HCT116 (cell line): ENCODE results near the gene ZNF469. TPM values are rescaled to one million over a fixed set of nuclear protein-coding genes. Genes with fewer than 3 reads are reported as not detected.

Experiments
- ATAC-seq: fragments of 200-7000 bp; cut with Tn5 transposase; 2 replicates; pipeline ENCODE4 v1.9.1; 2020; ENCODE audit warnings: mild to moderate bottlenecking, moderate library complexity
- BruUV-seq: library from RNA; stranded (reverse); fragments of 400-500 nt; replicated peaks from 2 replicates; lab custom pipeline; 2021; lab: Mats Ljungman, UMichigan
- CTCF ChIA-PET: fragments of 300-600 bp; sonication (Branson Sonifier 250); formaldehyde crosslinking; loops from one replicate; lab custom pipeline; 2021; ENCODE audit warnings: antibody characterized with exemption; lab: Charles Lee
- POLR2A ChIA-PET: fragments of 300-600, 350-600 bp; sonication (Branson Sonifier 250); formaldehyde crosslinking; loops from one replicate; lab custom pipeline; 2021; ENCODE audit warnings: antibody characterized with exemption; lab: Charles Lee
- RAD21 ChIA-PET, 2 experiments: fragments of 300-600 bp; sonication (Branson Sonifier 250); formaldehyde crosslinking; loops; one replicate each; lab custom pipeline; 2023; ENCODE audit warnings: low total read pairs in 2 of 2; ENCODE audit not compliant: uncharacterized antibody in 2 of 2, unreplicated experiment in 2 of 2, low non-redundant PET in 1 of 2; lab: Charles Lee
- DNase-seq: peaks from one replicate; pipeline ENCODE4 v3.0.0-alpha.2; 2010; ENCODE audit warnings: low read depth, low spot score
- H2AFZ ChIP-seq: fragments of 200-600 bp; shearing (Covaris generic), sonication (generic); 2 replicates; pipeline ENCODE4 v1.6.1; 2017; ENCODE audit warnings: low read depth, mixed run types, mixed read lengths, antibody characterized with exemption, low read length; ENCODE audit not compliant: poor library complexity, severe bottlenecking
- H3K27ac ChIP-seq: 2 replicates; pipeline ENCODE4 v1.5.1; 2012; ENCODE audit warnings: low read depth, low read length
- H3K27me3 ChIP-seq: fragments of 200-600 bp; sonication (generic); 2 replicates; pipeline ENCODE4 v1.6.1; 2016; ENCODE audit warnings: mixed run types, low read length, mixed read lengths; ENCODE audit not compliant: insufficient read depth
- H3K36me3 ChIP-seq, 2 experiments: fragments of 200-500 bp in 1 of 2; fragments of 200-600 bp in 1 of 2; sonication (Bioruptor generic) in 1 of 2; sonication (generic) in 1 of 2; 2 replicates each; pipeline versions ENCODE4 v1.5.1 to v1.6.1; 2014 to 2016; ENCODE audit warnings: low read length in 2 of 2, inconsistent platforms in 1 of 2, mixed read lengths in 1 of 2, mixed run types in 1 of 2; ENCODE audit not compliant: insufficient read depth in 2 of 2, control insufficient read depth in 1 of 2
- H3K4me1 ChIP-seq, 2 experiments: fragments of 200-600 bp in 1 of 2; sonication (generic) in 1 of 2; 2 replicates each; pipeline versions ENCODE4 v1.5.1 to v1.6.1; 2012 to 2017; ENCODE audit warnings: low read length in 2 of 2, inconsistent platforms in 1 of 2, mild to moderate bottlenecking in 1 of 2, mixed read lengths in 1 of 2, mixed run types in 1 of 2, moderate library complexity in 1 of 2; ENCODE audit not compliant: insufficient read depth in 2 of 2, control insufficient read depth in 1 of 2
- H3K4me2 ChIP-seq: fragments of 200-600 bp; sonication (generic); 2 replicates; pipeline ENCODE4 v1.6.1; 2017; ENCODE audit warnings: mixed run types, low read length, mixed read lengths
- H3K4me3 ChIP-seq, 2 experiments: fragments of 200-600 bp in 1 of 2; sonication (generic) in 1 of 2; replicated peaks in 1 of 2; 2 replicates each; pipeline ENCODE4 v1.5.1; 2011 to 2016; ENCODE audit warnings: low read length in 2 of 2, control low read depth in 1 of 2, low read depth in 1 of 2, mild to moderate bottlenecking in 1 of 2, mixed read lengths in 1 of 2, mixed run types in 1 of 2
- H3K79me2 ChIP-seq: fragments of 200-600 bp; sonication (generic); 2 replicates; pipeline ENCODE4 v1.6.1; 2017; ENCODE audit warnings: mild to moderate bottlenecking, mixed run types, low read length, moderate library complexity, mixed read lengths; ENCODE audit not compliant: insufficient read depth
- H3K9ac ChIP-seq: fragments of 200-600 bp; sonication (generic); 2 replicates; pipeline ENCODE4 v1.6.1; 2016; ENCODE audit warnings: low read length, mixed read lengths
- H3K9me2 ChIP-seq: fragments of 200-600 bp; sonication (generic), shearing (Covaris generic); 2 replicates; pipeline ENCODE4 v1.6.1; 2017; ENCODE audit warnings: mixed run types, mild to moderate bottlenecking, moderate library complexity; ENCODE audit not compliant: insufficient read depth
- H3K9me3 ChIP-seq, 2 experiments: fragments of 200-500 bp in 1 of 2; fragments of 200-600 bp in 1 of 2; sonication (Bioruptor generic) in 1 of 2; sonication (generic) in 1 of 2; 2 replicates each; pipeline ENCODE4 v1.6.1; 2014 to 2017; ENCODE audit warnings: low read length in 2 of 2, mixed read lengths in 2 of 2, inconsistent platforms in 1 of 2, low read depth in 1 of 2, mild to moderate bottlenecking in 1 of 2, mixed run types in 1 of 2, moderate library complexity in 1 of 2; ENCODE audit not compliant: control insufficient read depth in 1 of 2, insufficient read depth in 1 of 2
- H4K20me1 ChIP-seq: fragments of 200-600 bp; sonication (generic), shearing (Covaris generic); 2 replicates; pipeline ENCODE4 v1.6.1; 2017; ENCODE audit warnings: mixed run types, mild to moderate bottlenecking, moderate library complexity; ENCODE audit not compliant: insufficient read depth
- CBX3 ChIP-seq: IDR thresholded peaks from 2 replicates; pipeline ENCODE4 v1.6.1; 2012; ENCODE audit warnings: low read depth
- CEBPB ChIP-seq: IDR thresholded peaks from 2 replicates; pipeline ENCODE4 v1.6.1; 2012; ENCODE audit warnings: low read depth
- EGR1 ChIP-seq: IDR thresholded peaks from 2 replicates; pipeline ENCODE4 v1.6.1; 2012; ENCODE audit warnings: low read depth
- ELF1 ChIP-seq: IDR thresholded peaks from 2 replicates; pipeline ENCODE4 v1.6.1; 2012; ENCODE audit warnings: low read depth, borderline replicate concordance
- EZH2phosphoT487 ChIP-seq: fragments of 200-600 bp; IDR thresholded peaks from 2 replicates; pipeline ENCODE4 v1.6.1; 2018; ENCODE audit warnings: antibody characterized with exemption, borderline replicate concordance
- FOSL1 ChIP-seq: IDR thresholded peaks from 2 replicates; pipeline ENCODE4 v1.6.1; 2012; ENCODE audit warnings: low read depth
- POLR2A ChIP-seq: IDR thresholded peaks from 2 replicates; pipeline ENCODE4 v1.7.0; 2011; ENCODE audit warnings: borderline replicate concordance; ENCODE audit not compliant: insufficient read depth, insufficient read length; ENCODE audit errors: extremely low read depth
- POLR2AphosphoS5 ChIP-seq: IDR thresholded peaks from 2 replicates; pipeline ENCODE4 v1.6.1; 2011; ENCODE audit warnings: mild to moderate bottlenecking, low read depth, low read length, moderate library complexity
- RAD21 ChIP-seq: IDR thresholded peaks from 2 replicates; pipeline ENCODE4 v1.6.1; 2012; ENCODE audit warnings: low read depth, mild to moderate bottlenecking
- SIN3A ChIP-seq: IDR thresholded peaks from 2 replicates; pipeline ENCODE4 v1.6.1; 2012; ENCODE audit warnings: low read depth
- SP1 ChIP-seq: IDR thresholded peaks from 2 replicates; pipeline ENCODE4 v1.6.1; 2012; ENCODE audit warnings: low read depth
- SRF ChIP-seq: IDR thresholded peaks from 2 replicates; pipeline ENCODE4 v1.6.1; 2012; ENCODE audit warnings: low read depth
- TCF7L2 ChIP-seq: IDR thresholded peaks from 2 replicates; pipeline ENCODE4 v1.7.0; 2011; ENCODE audit warnings: borderline replicate concordance, inconsistent platforms; ENCODE audit not compliant: insufficient read depth, insufficient read length; ENCODE audit errors: extremely low read depth
- YY1 ChIP-seq: IDR thresholded peaks from 2 replicates; pipeline ENCODE4 v1.6.1; 2011; ENCODE audit warnings: low read length, low read depth, moderate library complexity, mild to moderate bottlenecking; ENCODE audit not compliant: insufficient replicate concordance; ENCODE audit errors: extremely low read depth
- ZFX ChIP-seq: fragments of 450-650 bp; IDR thresholded peaks from 2 replicates; pipeline ENCODE4 v1.6.1; 2017
- ZNF274 ChIP-seq: fragments of 200-500 bp; sonication (Bioruptor generic); IDR thresholded peaks from 2 replicates; pipeline ENCODE4 v1.6.1; 2014; ENCODE audit warnings: mild to moderate bottlenecking, low read depth, low read length, inconsistent platforms
- intact Hi-C: fragments of 100-400 bp; cut with micrococcal nuclease; formaldehyde crosslinking; loops from 2 replicates; pipeline ENCODE4 v1.10.0; 2022
- total RNA-seq: library from RNA; stranded (reverse); gene quantifications from one replicate; pipeline ENCODE4 v1.2.1, GENCODE V29; 2021; ENCODE audit not compliant: unreplicated experiment
- TF ChIP-seq, protein P1 (sequence below): IDR thresholded peaks from 2 replicates; pipeline ENCODE4 v1.6.1; 2012
- TF ChIP-seq, protein P2 (sequence below), 3 experiments: fragments of 200-600 bp in 1 of 3; sonication (generic) in 1 of 3; IDR thresholded peaks in 2 of 3; conservative IDR thresholded peaks in 1 of 3; 2 replicates each; pipeline ENCODE4 v1.5.1; 2012 to 2017; ENCODE audit warnings: low read depth in 2 of 3, low read length in 2 of 3, antibody characterized with exemption in 1 of 3, borderline replicate concordance in 1 of 3, control low read depth in 1 of 3, mild to moderate bottlenecking in 1 of 3, mixed read lengths in 1 of 3, mixed run types in 1 of 3, moderate library complexity in 1 of 3; ENCODE audit not compliant: insufficient read depth in 1 of 3
- TF ChIP-seq, protein P3 (sequence below): IDR thresholded peaks from 2 replicates; pipeline ENCODE4 v1.6.1; 2012
- TF ChIP-seq, protein P4 (sequence below): IDR thresholded peaks from 2 replicates; pipeline ENCODE4 v1.6.1; 2011; ENCODE audit warnings: mild to moderate bottlenecking, low read length, moderate library complexity; ENCODE audit not compliant: insufficient replicate concordance; ENCODE audit errors: extremely low read depth

The ZNF469 gene
- total RNA-seq, 1 experiment from 2014 or later, result 5.9 TPM

DNA sequence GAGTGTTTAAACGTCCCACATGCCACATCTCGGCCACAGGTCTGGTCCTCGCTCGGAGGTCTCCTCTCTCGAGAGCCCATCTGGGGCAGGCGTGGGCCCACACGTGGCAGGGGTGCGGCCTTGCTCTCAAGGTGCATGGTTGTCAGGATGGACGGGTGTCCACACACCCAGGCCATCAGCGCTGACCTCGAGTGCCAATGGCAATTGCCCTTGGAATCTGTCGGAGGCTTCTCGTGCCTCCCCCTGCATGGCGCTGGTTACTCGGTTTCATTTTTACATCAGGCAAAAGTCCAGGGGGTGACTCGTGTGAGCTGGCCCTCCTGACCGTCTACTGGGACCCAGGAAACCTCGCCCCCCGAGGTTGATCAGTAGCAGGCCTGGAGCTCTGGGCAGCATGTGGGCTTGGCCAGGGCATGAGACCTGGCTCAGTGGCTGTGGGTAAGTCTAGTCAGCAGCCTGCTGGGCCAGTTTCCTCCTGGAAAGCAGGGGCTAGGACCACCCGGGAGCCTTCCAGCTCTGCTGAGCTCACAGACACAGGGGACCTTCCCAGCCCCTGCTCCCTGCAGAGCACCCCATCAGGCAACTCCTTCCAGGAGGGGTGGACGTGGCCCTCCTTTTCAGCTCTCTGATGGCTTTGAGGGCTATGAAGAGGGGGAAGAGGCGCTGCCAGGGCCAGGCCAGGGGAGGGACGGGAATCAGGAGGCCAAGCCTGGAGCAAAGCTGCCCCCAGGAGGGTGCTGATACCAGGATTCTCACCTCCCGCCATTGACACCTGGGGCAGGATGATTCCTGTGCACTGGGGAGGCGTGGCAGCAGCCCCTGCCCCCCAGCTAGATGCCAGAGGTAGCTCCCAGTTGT is 3.7 kb upstream of the ZNF469 start:
- no peak overlapping the region for H3K4me3 ChIP-seq
- H3K79me2 ChIP-seq, result peaks cover 6% of the 10 kb centered on the region; the same call in 1 of the 2 replicates
- no peak overlapping the region; the same call in 1 of the 2 replicates for H3K27ac ChIP-seq
- H2AFZ ChIP-seq, result no peak overlapping the region
- TF ChIP-seq, protein P1, sequence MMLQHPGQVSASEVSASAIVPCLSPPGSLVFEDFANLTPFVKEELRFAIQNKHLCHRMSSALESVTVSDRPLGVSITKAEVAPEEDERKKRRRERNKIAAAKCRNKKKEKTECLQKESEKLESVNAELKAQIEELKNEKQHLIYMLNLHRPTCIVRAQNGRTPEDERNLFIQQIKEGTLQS, result no peak
- TF ChIP-seq CEBPB (no peak), SIN3A (no peak), SP1 (no peak), ELF1 (no peak), SRF (no peak), ZNF274 (no peak), EZH2phosphoT487 (no peak), POLR2AphosphoS5 (no peak), POLR2A (no peak), RAD21 (no peak), CBX3 (no peak), YY1 (no peak), EGR1 (no peak), FOSL1 (no peak), TCF7L2 (no peak), ZFX (no peak)
- TF ChIP-seq, protein P2, sequence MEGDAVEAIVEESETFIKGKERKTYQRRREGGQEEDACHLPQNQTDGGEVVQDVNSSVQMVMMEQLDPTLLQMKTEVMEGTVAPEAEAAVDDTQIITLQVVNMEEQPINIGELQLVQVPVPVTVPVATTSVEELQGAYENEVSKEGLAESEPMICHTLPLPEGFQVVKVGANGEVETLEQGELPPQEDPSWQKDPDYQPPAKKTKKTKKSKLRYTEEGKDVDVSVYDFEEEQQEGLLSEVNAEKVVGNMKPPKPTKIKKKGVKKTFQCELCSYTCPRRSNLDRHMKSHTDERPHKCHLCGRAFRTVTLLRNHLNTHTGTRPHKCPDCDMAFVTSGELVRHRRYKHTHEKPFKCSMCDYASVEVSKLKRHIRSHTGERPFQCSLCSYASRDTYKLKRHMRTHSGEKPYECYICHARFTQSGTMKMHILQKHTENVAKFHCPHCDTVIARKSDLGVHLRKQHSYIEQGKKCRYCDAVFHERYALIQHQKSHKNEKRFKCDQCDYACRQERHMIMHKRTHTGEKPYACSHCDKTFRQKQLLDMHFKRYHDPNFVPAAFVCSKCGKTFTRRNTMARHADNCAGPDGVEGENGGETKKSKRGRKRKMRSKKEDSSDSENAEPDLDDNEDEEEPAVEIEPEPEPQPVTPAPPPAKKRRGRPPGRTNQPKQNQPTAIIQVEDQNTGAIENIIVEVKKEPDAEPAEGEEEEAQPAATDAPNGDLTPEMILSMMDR (IDR thresholded peaks at IDR 0.05 in 2 of 3, conservative IDR thresholded peaks at IDR 0.05 in 1 of 3; ENCODE audit: borderline replicate concordance in 1 of 3, insufficient read depth in 1 of 3, low read depth in 2 of 3, low read length in 2 of 3), result no peak
- TF ChIP-seq, protein P3, sequence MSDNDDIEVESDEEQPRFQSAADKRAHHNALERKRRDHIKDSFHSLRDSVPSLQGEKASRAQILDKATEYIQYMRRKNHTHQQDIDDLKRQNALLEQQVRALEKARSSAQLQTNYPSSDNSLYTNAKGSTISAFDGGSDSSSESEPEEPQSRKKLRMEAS, result no peak
- TF ChIP-seq, protein P4, sequence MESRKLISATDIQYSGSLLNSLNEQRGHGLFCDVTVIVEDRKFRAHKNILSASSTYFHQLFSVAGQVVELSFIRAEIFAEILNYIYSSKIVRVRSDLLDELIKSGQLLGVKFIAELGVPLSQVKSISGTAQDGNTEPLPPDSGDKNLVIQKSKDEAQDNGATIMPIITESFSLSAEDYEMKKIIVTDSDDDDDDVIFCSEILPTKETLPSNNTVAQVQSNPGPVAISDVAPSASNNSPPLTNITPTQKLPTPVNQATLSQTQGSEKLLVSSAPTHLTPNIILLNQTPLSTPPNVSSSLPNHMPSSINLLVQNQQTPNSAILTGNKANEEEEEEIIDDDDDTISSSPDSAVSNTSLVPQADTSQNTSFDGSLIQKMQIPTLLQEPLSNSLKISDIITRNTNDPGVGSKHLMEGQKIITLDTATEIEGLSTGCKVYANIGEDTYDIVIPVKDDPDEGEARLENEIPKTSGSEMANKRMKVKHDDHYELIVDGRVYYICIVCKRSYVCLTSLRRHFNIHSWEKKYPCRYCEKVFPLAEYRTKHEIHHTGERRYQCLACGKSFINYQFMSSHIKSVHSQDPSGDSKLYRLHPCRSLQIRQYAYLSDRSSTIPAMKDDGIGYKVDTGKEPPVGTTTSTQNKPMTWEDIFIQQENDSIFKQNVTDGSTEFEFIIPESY, result no peak
- no peak for ATAC-seq
- no peaks in the 10 kb centered on the region for H3K9me2 ChIP-seq
- no peaks in the 10 kb centered on the region for H3K36me3 ChIP-seq
- H3K9ac ChIP-seq, result no peak overlapping the region
- ChIA-PET POLR2A (interaction anchor here (0.8 kb wide), 1 partner anchor 9 kb away, joined by 3 read pairs; no protein-coding TSS in a partner anchor), CTCF (no interaction called here), RAD21 (no interaction called here)
- no peak overlapping the region for H3K4me2 ChIP-seq
- intact Hi-C loops, result no loop called here
- peaks cover 11 to 18% of the 10 kb centered on the region in 2 experiments; a peak in 3 of 4 replicates for H3K4me1 ChIP-seq
- H3K27me3 ChIP-seq, result no peaks in the 10 kb centered on the region
- H3K9me3 ChIP-seq, result peaks cover 0 to 9% of the 10 kb centered on the region in 2 experiments; a peak in 1 of 4 replicates
- DNase-seq, result no peak
- BruUV-seq, result no TSS peak
- no peaks in the 10 kb centered on the region for H4K20me1 ChIP-seq
